Activated CD8-positive, alpha-beta T cell treated with anti-CD3 and anti-CD28 coated beads for 36 hours (primary cell): ENCODE results near the gene ACER1. TPM values are rescaled to one million over a fixed set of nuclear protein-coding genes. Genes with fewer than 3 reads are reported as not detected.

Experiments
- ATAC-seq: fragments of 200-7000 bp; cut with Tn5 transposase; one replicate; pipeline ENCODE4 v1.10.0; 2021; ENCODE audit warnings: mild to moderate bottlenecking, moderate library complexity
- CTCF ChIA-PET: fragments of 350-600 bp; sonication (Branson Sonifier 250); formaldehyde crosslinking; loops from one replicate; lab custom pipeline; 2021; ENCODE audit warnings: antibody characterized with exemption; lab: Charles Lee
- POLR2A ChIA-PET: fragments of 350-600 bp; sonication (Branson Sonifier 250); formaldehyde crosslinking; loops from one replicate; lab custom pipeline; 2021; ENCODE audit warnings: antibody characterized with exemption; lab: Charles Lee
- DNase-seq: peaks from one replicate; pipeline ENCODE4 v3.0.0-alpha.2; 2020
- H3K27ac Mint-ChIP-seq: one replicate; pipeline ENCODE4 v1.8.0; 2021; ENCODE audit warnings: mild to moderate bottlenecking, mixed read lengths
- H3K27me3 Mint-ChIP-seq: one replicate; pipeline ENCODE4 v1.8.0; 2021; ENCODE audit warnings: mixed read lengths
- H3K36me3 Mint-ChIP-seq: one replicate; pipeline ENCODE4 v1.8.0; 2021; ENCODE audit warnings: low read depth, mixed read lengths
- H3K4me1 Mint-ChIP-seq: one replicate; pipeline ENCODE4 v1.8.0; 2021; ENCODE audit warnings: low read depth, mixed read lengths
- H3K4me3 Mint-ChIP-seq: one replicate; pipeline ENCODE4 v1.8.0; 2021; ENCODE audit warnings: mild to moderate bottlenecking, moderate library complexity, mixed read lengths
- H3K9me3 Mint-ChIP-seq: one replicate; pipeline ENCODE4 v1.8.0; 2021; ENCODE audit warnings: mixed read lengths
- CTCF ChIP-seq: fragments of 200-600 bp; IDR thresholded peaks from one replicate; pipeline ENCODE4 v1.8.0; 2022; ENCODE audit warnings: antibody characterized with exemption, mild to moderate bottlenecking
- intact Hi-C: fragments of 100-400 bp; cut with micrococcal nuclease; formaldehyde crosslinking; loops from one replicate; pipeline ENCODE4 v1.10.0; 2022
- total RNA-seq, 2 experiments: library from RNA; stranded (reverse); gene quantifications; one replicate each; pipeline ENCODE4 v1.2.3, GENCODE V29; 2021

The ACER1 gene
- total RNA-seq, 2 experiments from 2014 or later = not detected

- ATAC-seq = no peak
- Mint-ChIP-seq H3K27ac (no peak overlapping the region), H3K36me3 (peaks cover 5% of the 10 kb centered on the region), H3K27me3 (no peaks in the 10 kb centered on the region), H3K9me3 (no peaks in the 10 kb centered on the region), H3K4me3 (no peak overlapping the region), H3K4me1 (peaks cover 12% of the 10 kb centered on the region)
- no peak for DNase-seq
- ChIA-PET POLR2A (interaction anchor here (3.8 kb wide), 1 partner anchor 12 kb away, joined by 20 read pairs; the partner anchor contains the start of gene CLPP), CTCF (interaction anchor here (0.6 kb wide), 1 partner anchor 1059 kb away, joined by 3 read pairs; no protein-coding TSS in a partner anchor)
- no peak for TF ChIP-seq CTCF
- intact Hi-C loops = no loop called here
Measured at GRCh38 chr19:6374161-6374709, 40.8 kb upstream of the ACER1 start.

- peaks cover 5% of the 10 kb centered on the region for H3K36me3 Mint-ChIP-seq
- intact Hi-C loops = no loop called here
- H3K27ac Mint-ChIP-seq = peak overlapping the region; percentile 92
- ChIA-PET POLR2A (interaction anchor here (1.6 to 3.8 kb wide), 2 partner anchors 11 to 14 kb away, joined by 5 to 20 read pairs; partner anchors contain the start of gene CLPP), CTCF (interaction anchor here (0.6 kb wide), 1 partner anchor 1058 kb away, joined by 3 read pairs; no protein-coding TSS in a partner anchor)
- no peaks in the 10 kb centered on the region for H3K9me3 Mint-ChIP-seq
- no peaks in the 10 kb centered on the region for H3K27me3 Mint-ChIP-seq
- peaks cover 12% of the 10 kb centered on the region for H3K4me1 Mint-ChIP-seq
- H3K4me3 Mint-ChIP-seq = peak overlapping the region; percentile 83
- no peak for TF ChIP-seq CTCF
- DNase-seq (no peak), ATAC-seq (no peak)
Measured at GRCh38 chr19:6373813-6374108, 40.3 kb upstream of the ACER1 start.

- Mint-ChIP-seq H3K27ac (peak overlapping the region; percentile 92), H3K4me1 (peaks cover 10% of the 10 kb centered on the region), H3K36me3 (peaks cover 3% of the 10 kb centered on the region), H3K9me3 (no peaks in the 10 kb centered on the region), H3K4me3 (peak overlapping the region; percentile 83), H3K27me3 (no peaks in the 10 kb centered on the region)
- intact Hi-C loops = no loop called here
- TF ChIP-seq CTCF = no peak
- ChIA-PET CTCF (interaction anchor here (0.6 to 1.5 kb wide), 3 partner anchors 10 to 1058 kb away, joined by 3 to 9 read pairs (median 5); no protein-coding TSS in a partner anchor), POLR2A (interaction anchor here (1.3 to 3.8 kb wide), 3 partner anchors 11 to 16 kb away, joined by 4 to 20 read pairs (median 5); partner anchors contain the start of gene CLPP)
- DNase-seq (peak; percentile 100), ATAC-seq (peak; percentile 83)
Measured at GRCh38 chr19:6373096-6373812, 39.8 kb upstream of the ACER1 start.

GRCh38 chr19:6372594-6373095 is 39.2 kb upstream of the ACER1 start, which contains the start of gene ALKBH7:
ALKBH7 (plus strand) TSS chr19:6372794; CDS start chr19:6372821, 27 bp downstream.
- POLR2A ChIA-PET = interaction anchor here (0.9 to 3.8 kb wide), 4 partner anchors 10 to 15 kb away, joined by 4 to 20 read pairs (median 4); partner anchors contain the start of gene CLPP
- H3K9me3 Mint-ChIP-seq = no peaks in the 10 kb centered on the region
- ATAC-seq = peak; percentile 78
- H3K36me3 Mint-ChIP-seq = peaks cover 7% of the 10 kb centered on the region
- H3K4me3 Mint-ChIP-seq = peak within 1 kb of the TSS; percentile 83
- CTCF ChIA-PET = interaction anchor here (1.2 to 1.5 kb wide), 2 partner anchors 10 to 39 kb away, joined by 5 to 9 read pairs; no protein-coding TSS in a partner anchor
- intact Hi-C loops = no loop called here
- peaks cover 10% of the 10 kb centered on the region for H3K4me1 Mint-ChIP-seq
- no peak for TF ChIP-seq CTCF
- peak within 1 kb of the TSS; percentile 92 for H3K27ac Mint-ChIP-seq
- peak; percentile 99 for DNase-seq
- no peaks in the 10 kb centered on the region for H3K27me3 Mint-ChIP-seq
